Heart right ventricle (tissue), 16 donors: ENCODE measurements around the gene ELAVL3. TPM values are rescaled to one million over a fixed set of nuclear protein-coding genes. Genes with fewer than 3 reads are reported as not detected.

ENCODE experiments used
- ATAC-seq, 8 donors: fragments of 200-7000 bp; cut with Tn5 transposase; one replicate each; pipeline ENCODE4 v1.9.1; 2020; ENCODE audit warnings: mild to moderate bottlenecking in 8 of 8, moderate library complexity in 8 of 8, moderate number of reproducible peaks in 1 of 8
- DNase-seq, 2 donors: peaks; one replicate each; pipeline ENCODE4 v3.0.0-alpha.2; 2020
- H3K27ac ChIP-seq, 10 donors: fragments of 200-600 bp; sonication (generic) in 2 of 10; one replicate each; pipeline versions ENCODE4 v1.5.0 to v1.8.0; 2020 to 2022; ENCODE audit warnings: mild to moderate bottlenecking in 3 of 10
- H3K27me3 ChIP-seq, 7 donors: fragments of 200-600 bp; one replicate each; pipeline ENCODE4 v1.8.0; 2021 to 2022; ENCODE audit warnings: mild to moderate bottlenecking in 2 of 7
- H3K36me3 ChIP-seq, 9 donors: fragments of 200-600 bp; sonication (generic) in 1 of 9; one replicate each; pipeline versions ENCODE4 v1.5.0 to v1.8.0; 2020 to 2022; ENCODE audit warnings: mild to moderate bottlenecking in 2 of 9
- H3K4me1 ChIP-seq, 9 donors: fragments of 200-600 bp; sonication (generic) in 1 of 9; one replicate each; pipeline versions ENCODE4 v1.5.0 to v1.8.0; 2020 to 2022; ENCODE audit warnings: mild to moderate bottlenecking in 4 of 9
- H3K4me3 ChIP-seq, 10 donors: fragments of 200-600 bp; sonication (generic) in 2 of 10; one replicate each; pipeline versions ENCODE4 v1.5.0 to v1.8.0; 2020 to 2022; ENCODE audit warnings: mild to moderate bottlenecking in 7 of 10, moderate library complexity in 2 of 10
- H3K9me3 ChIP-seq, 11 donors: fragments of 200-600 bp in 10 of 11; sonication (generic) in 2 of 11; one replicate each; pipeline versions ENCODE4 v1.5.0 to v1.8.0; 2013 to 2022; ENCODE audit warnings: mild to moderate bottlenecking in 2 of 11, control low read depth in 1 of 11, moderate library complexity in 1 of 11
- CTCF ChIP-seq, 9 donors: fragments of 200-600 bp; sonication (generic) in 2 of 9; IDR thresholded peaks; one replicate each; pipeline versions ENCODE4 v1.5.0 to v1.8.0; 2021 to 2022; ENCODE audit warnings: antibody characterized with exemption in 9 of 9, mild to moderate bottlenecking in 5 of 9, moderate library complexity in 1 of 9
- WGBS, 2 donors: extraction: QIAGEN DNeasy Blood & Tissue Kit; methylation state at CpG; one replicate each; pipeline ENCODE4 v1.1.7; 2013; ENCODE audit warnings: inconsistent platforms in 1 of 2; 5-methylcytosine and 5-hydroxymethylcytosine counted together
- intact Hi-C, 10 donors: fragments of 100-400 bp; cut with DNase I; formaldehyde crosslinking; loops; one replicate each; pipeline versions ENCODE4 v1.11.1 to v1.14.2; 2022
- polyA plus RNA-seq, 2 donors: library from polyadenylated mRNA; stranded (reverse); fragments of 200-250 nt; gene quantifications; one replicate each; pipeline ENCODE4 v1.2.3, GENCODE V29; 2013
- total RNA-seq, 10 donors: library from RNA; stranded (reverse); fragmentation: NEBNext Ultra II Directional in 3 of 10; extraction: Animal tissue kit (Norgen Biotek cat#: 25700) in 3 of 10; gene quantifications; one replicate each; pipeline versions ENCODE4 v1.2.1 to v1.2.4, GENCODE V29; 2021 to 2023
- donor health status: Arrhythmogenic right ventricular cardiomyopathy.
- donor health status: ischemic (EF 13 %, LVEDD 7.1; RV severe dilation, severe dysfunction).
- donor health status: healthy with polysubstance abuse.
- donor health status: DM: no; HTN: yes; CAD: no.
- donor health status: DM: no; HTN: no; CAD: no.
- donor health status: ischemic (EF 25% LVEDD 6.9; RV normal size, moderate dysfunction).
- donor health status: ischemic (EF 25% LVEDD 5.7; RV mildly dilated, moderate dysfunction).
- donor health status: healthy.
- donor health status: DM: yes; HTN: yes; CAD: no.
- donor health status: Ischemic cardiomyopathy.
- donor health status: ischemic (EF 35%, LVEDD 5.7; RV mildly dilated, moderate dysfunction).
- donor health status: nonischemic (EF 11% LVEDD 7.7; RV severe dilation, severe dysfunction).
- donor health status: DM: yes; HTN: yes; CAD: no.
- donor health status: PGD.
- donor health status: ischemic (EF 29% LVEDD 5.4; RV normal size, mild dysfunction).
- donor health status: nonischemic (EF 23%, LVEDD 6.1; RV moderate dilation, normal function).

Gene ELAVL3
- total and polyA plus RNA-seq, 12 donors = 0.07 to 0.44 (median 0.21) TPM; not detected in 3

- peaks cover 9 to 79% (median 71%) of the 10 kb centered on the region in 7 donors for H3K27me3 ChIP-seq
- peak within 1 kb of the TSS; percentile 0 to 82 (median 66) for H3K27ac ChIP-seq
- H3K4me1 ChIP-seq = peaks cover 12 to 53% (median 37%) of the 10 kb centered on the region in 9 donors
- peak; percentile 10 to 64 (median 36) for ATAC-seq
- H3K4me3 ChIP-seq = peak within 1 kb of the TSS; percentile 37 to 60 (median 50)
- intact Hi-C loops = no loop called here
- no peak for TF ChIP-seq CTCF (IDR thresholded peaks at IDR 0.05)
- H3K36me3 ChIP-seq = no peaks in the 10 kb centered on the region
- peak; percentile 19 to 74 for DNase-seq
- no peaks in the 10 kb centered on the region for H3K9me3 ChIP-seq
- WGBS, 2 donors = 3% methylated on average over 72 of the region's 72 CpGs
These were observed 62.0 kb downstream of the ELAVL3 start, which contains the start of gene RGL3 for GRCh38 chr19:11418549-11419506. Gene RGL3, minus strand, starts transcription at chr19:11419314. Its CDS starts 36 bp downstream, at chr19:11419278.

- intact Hi-C loops = no loop called here
- Histone ChIP-seq H3K4me3 (peak overlapping the region; percentile 37 to 60 (median 50)), H3K27me3 (peaks cover 6 to 72% (median 64%) of the 10 kb centered on the region in 7 donors), H3K4me1 (peaks cover 12 to 48% (median 33%) of the 10 kb centered on the region in 9 donors), H3K36me3 (no peaks in the 10 kb centered on the region), H3K9me3 (no peaks in the 10 kb centered on the region), H3K27ac (peak overlapping the region in 4 of 10 donors; percentile 40 to 82 (median 66))
- ATAC-seq (no peak), DNase-seq (no peak)
- WGBS, 2 donors = 1 to 5% methylated on average over 15 to 16 of the region's 16 CpGs
- TF ChIP-seq CTCF (IDR thresholded peaks at IDR 0.05) = no peak
These were observed 62.7 kb downstream of the ELAVL3 start for GRCh38 chr19:11418094-11418548.

DNA sequence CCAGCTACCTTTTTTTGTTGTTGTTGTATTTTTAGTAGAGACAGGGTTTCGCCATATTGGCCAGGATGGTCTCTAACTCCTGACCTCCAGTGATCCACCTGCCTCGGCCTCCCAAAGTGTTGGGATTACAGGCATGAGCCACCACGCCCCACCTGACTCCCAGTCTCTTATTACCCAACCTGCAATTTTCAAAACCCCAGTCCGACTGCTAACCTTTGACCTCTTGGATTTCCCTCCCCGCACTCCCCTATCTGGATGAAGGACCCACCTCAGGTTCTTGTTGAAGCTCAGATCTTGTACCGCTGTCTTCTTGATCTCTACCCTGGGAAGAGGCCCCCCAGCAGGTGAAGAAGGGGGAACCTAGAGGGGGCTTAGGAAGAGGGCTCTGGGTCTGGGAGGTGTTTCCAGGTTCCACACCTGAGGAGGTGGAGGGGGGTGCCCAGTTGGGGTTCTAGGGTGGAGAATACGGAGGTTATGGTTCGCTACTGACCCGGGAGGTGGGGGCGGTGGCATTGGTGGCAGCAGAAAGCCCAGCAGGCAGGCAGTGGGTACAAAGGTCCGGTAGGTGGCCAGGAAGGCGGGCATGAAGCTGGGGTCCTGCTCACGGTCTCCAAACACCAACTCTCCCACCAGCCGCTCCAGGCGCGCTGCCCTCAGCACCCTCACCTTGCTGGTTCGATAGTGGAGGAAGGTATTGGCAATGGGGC, 64.3 kb downstream of the ELAVL3 start:
- no peak for DNase-seq
- Histone ChIP-seq H3K4me1 (peaks cover 2 to 32% (median 23%) of the 10 kb centered on the region in 9 donors), H3K4me3 (no peak overlapping the region), H3K27ac (no peak overlapping the region), H3K36me3 (no peaks in the 10 kb centered on the region), H3K9me3 (no peaks in the 10 kb centered on the region), H3K27me3 (peaks cover 6 to 56% (median 51%) of the 10 kb centered on the region in 7 donors)
- intact Hi-C loops = no loop called here
- no peak for TF ChIP-seq CTCF (IDR thresholded peaks at IDR 0.05)
- ATAC-seq = no peak
- 91% methylated on average over 17 of the region's 17 CpGs for WGBS, 2 donors

DNA sequence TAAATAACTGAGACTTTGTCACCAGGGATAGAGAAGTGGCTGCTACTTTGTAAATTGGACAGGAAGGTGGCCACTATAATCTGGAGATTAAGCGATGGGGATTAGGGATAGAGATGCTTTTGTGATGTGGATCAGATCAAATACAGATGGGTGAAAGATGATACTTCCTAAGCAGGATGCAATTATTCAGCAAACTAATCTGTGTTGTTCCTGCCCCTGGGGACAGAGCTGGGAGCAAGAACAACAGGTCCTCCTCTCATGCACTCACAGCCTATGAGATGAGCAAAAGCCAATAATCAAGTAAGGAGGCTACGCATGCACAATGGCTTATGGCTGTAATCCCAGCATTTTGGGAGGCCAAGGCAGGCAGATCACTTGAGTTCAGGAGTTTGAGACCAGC, 66.3 kb downstream of the ELAVL3 start:
- ATAC-seq (no peak), DNase-seq (no peak)
- 90 to 91% methylated on average over 2 of the region's 2 CpGs for WGBS, 2 donors
- Histone ChIP-seq H3K4me3 (no peak overlapping the region), H3K9me3 (no peaks in the 10 kb centered on the region), H3K4me1 (peaks cover 0 to 12% (median 10%) of the 10 kb centered on the region in 9 donors), H3K27ac (no peak overlapping the region), H3K27me3 (peaks cover 6 to 45% (median 34%) of the 10 kb centered on the region in 7 donors), H3K36me3 (no peaks in the 10 kb centered on the region)
- intact Hi-C loops = no loop called here
- no peak for TF ChIP-seq CTCF (IDR thresholded peaks at IDR 0.05)
